GM10248 (cell line): ENCODE data around the gene ANO2.
"Not testable (repeated sequence)": the region's sequence is repeated elsewhere in the genome, so short reads cannot be mapped to it uniquely, and the experiment has no call there.

Experiments used
- CTCF ChIA-PET: fragments of 300-600 bp; sonication (Branson Sonifier 250); formaldehyde crosslinking; extraction: SDS; loops from one replicate; lab custom pipeline; 2021; ENCODE audit warnings: antibody characterized with exemption; lab: Yijun Ruan, JAX
- POLR2A ChIA-PET: fragments of 350-650 bp; sonication (Branson Sonifier 250); formaldehyde crosslinking; extraction: SDS; loops from one replicate; lab custom pipeline; 2020; ENCODE audit warnings: antibody characterized with exemption; lab: Yijun Ruan, JAX
- DNase-seq: peaks from one replicate; pipeline ENCODE4 v3.0.0; 2012; ENCODE audit errors: extremely low spot score
- TF ChIP-seq, protein P1 (sequence below): IDR thresholded peaks from 2 replicates; pipeline ENCODE4 v1.5.1; 2012; ENCODE audit warnings: mild to moderate bottlenecking, low read depth; ENCODE audit errors: extremely low read depth, missing control alignments, control extremely low read depth

Gene ANO2

DNA sequence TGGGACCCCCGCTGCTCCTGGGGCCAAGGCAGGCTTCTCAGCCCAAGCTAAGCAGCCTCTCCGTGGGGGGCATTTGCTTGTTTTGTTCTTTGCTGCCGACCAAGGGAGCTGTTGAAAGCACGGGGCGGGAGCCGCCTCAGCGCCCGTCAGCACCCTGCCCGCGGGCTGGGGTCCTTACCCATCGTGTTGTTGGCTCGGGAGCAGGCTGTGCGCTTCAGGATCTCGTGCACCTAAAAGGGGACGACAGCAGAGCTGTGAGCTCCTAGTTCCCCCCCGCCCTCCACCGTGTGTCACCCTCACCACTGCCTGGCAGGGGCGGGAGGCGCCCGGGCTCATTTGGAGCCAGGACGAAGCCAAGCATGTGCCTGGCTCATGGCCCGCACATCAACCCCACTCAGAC lies 117.5 kb downstream of the ANO2 start:
- CTCF ChIA-PET = no interaction called here

DNA sequence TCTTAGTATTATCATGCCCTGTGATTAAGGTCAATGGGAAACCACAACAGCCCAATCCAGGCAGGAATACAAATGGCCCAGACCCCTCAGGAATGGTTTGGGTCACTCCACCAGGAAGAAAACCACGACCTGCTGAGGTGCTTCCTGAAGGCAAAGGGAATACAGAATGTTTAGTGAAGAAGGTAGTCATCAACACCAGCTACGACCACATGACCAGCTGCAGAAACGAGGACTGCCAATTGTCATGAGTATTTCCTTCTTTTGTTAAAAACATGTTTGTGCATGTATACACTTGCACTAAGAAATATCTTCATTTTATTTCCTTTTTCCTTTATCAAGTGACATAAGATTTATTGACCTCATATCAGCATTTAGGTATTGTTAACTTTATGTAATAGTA lies 119.3 kb downstream of the ANO2 start:
- DNase-seq, POLR2A ChIA-PET, CTCF ChIA-PET: not testable (repeated sequence)

More for the DNA sequence above, 117.5 kb downstream of the ANO2 start:
- POLR2A ChIA-PET = no interaction called here
- TF ChIP-seq, protein P1, sequence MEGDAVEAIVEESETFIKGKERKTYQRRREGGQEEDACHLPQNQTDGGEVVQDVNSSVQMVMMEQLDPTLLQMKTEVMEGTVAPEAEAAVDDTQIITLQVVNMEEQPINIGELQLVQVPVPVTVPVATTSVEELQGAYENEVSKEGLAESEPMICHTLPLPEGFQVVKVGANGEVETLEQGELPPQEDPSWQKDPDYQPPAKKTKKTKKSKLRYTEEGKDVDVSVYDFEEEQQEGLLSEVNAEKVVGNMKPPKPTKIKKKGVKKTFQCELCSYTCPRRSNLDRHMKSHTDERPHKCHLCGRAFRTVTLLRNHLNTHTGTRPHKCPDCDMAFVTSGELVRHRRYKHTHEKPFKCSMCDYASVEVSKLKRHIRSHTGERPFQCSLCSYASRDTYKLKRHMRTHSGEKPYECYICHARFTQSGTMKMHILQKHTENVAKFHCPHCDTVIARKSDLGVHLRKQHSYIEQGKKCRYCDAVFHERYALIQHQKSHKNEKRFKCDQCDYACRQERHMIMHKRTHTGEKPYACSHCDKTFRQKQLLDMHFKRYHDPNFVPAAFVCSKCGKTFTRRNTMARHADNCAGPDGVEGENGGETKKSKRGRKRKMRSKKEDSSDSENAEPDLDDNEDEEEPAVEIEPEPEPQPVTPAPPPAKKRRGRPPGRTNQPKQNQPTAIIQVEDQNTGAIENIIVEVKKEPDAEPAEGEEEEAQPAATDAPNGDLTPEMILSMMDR = no peak
- DNase-seq = no peak

DNA sequence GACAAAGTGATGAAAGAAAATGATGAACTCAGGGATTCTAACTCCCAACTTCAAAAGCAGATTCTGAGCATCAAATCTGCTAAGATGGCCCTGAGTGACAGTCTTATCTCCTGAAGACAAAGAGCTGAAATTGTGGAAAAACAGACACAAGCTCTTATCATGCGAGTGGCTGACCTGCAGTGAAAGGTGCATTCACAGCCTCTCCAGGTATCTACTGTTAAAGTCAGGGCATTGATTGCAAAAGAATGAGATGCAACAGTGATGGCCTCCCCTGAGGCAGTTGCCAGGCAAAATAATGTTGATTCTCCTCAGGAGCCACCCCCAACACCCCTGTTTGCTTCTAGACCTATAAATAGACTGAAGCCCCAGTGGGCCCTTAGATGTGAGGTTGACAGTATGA lies 126.2 kb downstream of the ANO2 start:
- DNase-seq, POLR2A ChIA-PET, CTCF ChIA-PET: not testable (repeated sequence)

DNA sequence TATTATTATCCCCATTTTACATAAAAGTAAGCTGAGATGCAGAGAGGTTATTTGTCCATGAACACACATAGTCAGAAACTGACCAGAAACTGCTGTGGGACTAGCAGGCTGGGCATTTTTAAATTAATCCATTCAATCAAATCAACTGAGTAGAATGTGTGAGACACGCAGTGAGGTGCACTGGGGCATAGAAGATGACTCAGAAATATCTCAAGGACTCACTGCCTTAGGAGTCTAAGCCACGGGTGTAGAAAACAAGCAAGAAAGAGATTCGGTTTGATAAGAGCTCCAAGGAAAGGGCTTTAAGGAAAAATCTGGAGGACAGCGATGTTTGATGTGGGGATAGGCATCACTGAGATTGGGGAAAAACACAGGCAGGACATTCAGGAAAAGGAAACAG lies 127.8 kb downstream of the ANO2 start:
- CTCF ChIA-PET = no interaction called here
- POLR2A ChIA-PET = no interaction called here
- TF ChIP-seq, protein P1 = no peak
- DNase-seq = no peak

DNA sequence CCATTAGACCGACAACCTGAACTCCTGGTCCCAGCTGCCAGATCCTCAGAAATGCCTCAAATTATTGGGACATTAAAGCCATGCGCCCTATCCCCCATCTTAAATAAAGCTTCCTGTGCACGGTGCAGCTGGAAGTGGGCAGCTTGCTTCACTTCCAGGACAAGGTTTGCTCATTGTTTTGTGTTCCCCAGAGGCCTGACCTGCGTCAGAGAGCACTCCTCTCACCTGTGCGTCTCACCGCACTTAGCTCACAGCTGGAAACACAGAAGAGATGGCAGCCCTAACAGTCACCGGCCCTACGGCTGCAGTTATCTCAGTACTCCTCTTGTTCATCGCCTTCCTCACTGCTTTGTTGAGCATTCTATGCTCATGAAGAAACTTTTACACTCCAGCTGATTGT lies 135.5 kb downstream of the ANO2 start:
- TF ChIP-seq, protein P1 = no peak
- ChIA-PET POLR2A (no interaction called here), CTCF (interaction anchor here (0.8 to 1.0 kb wide), 2 partner anchors 11 to 63 kb away, joined by 3 read pairs; no protein-coding TSS in a partner anchor)
- DNase-seq = no peak

DNA sequence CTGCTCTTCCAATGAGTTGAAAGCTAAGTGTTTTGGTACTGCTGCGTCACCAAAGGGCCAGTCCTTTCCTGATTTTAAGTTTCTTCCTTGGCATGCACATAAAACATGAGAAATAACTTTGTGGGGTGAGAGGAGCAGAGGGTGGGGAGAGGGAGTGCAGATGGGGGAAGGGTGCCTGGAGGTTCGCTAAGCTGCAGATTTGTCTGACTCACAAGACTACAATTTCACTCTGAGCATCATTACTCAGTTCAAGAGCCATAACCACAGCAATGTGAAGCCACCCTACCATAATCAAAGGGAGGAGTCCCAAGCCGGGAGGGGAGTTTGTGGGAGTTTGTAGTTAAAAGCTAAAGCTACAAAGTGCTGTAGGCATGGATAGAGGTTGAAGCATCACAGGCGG lies 136.1 kb downstream of the ANO2 start:
- CTCF ChIA-PET = interaction anchor here (0.8 to 1.0 kb wide), 2 partner anchors 11 to 63 kb away, joined by 3 read pairs; no protein-coding TSS in a partner anchor
- TF ChIP-seq, protein P1 = no peak
- no peak for DNase-seq
- POLR2A ChIA-PET = no interaction called here

DNA sequence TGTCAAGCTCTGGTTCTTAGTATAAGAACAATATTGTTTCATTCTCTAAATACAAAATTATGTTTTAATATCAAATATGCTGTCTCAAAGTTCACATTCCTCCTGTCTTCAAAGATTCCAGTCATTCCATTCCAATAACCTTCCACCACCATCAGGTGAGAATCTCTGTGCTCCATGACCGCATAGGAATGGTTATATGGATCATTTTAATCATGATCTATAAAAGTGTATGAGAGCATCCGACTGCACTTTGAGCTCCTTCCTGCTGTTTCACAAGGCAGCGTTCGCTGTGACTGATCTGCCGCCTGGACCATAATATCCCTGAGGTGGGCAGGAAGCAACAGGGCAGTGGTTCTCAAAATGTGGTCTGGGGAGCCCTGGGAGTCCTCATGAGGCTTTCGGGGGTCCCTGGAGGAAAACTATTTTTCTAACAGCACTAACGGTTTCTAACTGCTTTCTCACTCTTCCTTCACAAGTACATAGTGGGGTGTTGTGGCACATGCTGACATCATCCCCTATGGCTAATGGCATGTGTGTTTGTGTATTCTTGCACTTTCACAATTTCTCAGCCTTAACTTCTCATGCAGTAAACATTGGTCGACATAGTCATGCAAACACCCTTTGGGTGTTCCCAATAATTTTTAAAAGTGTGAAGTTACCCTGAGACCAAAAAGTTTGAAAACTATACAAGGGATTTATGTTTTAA lies 137.4 kb downstream of the ANO2 start:
- ChIA-PET POLR2A (no interaction called here), CTCF (no interaction called here)

More for the DNA sequence above, 137.4 kb downstream of the ANO2 start:
- TF ChIP-seq, protein P1 = no peak
- no peak for DNase-seq
